Stimulated activated CD8-positive, alpha-beta memory T cell treated with anti-CD3 and anti-CD28 coated beads, Interleukin-4, amount 100 ng/mL, for 24 hours (primary cell): ENCODE results near the gene NOTCH1.

Source experiments
- DNase-seq: peaks from one replicate; pipeline ENCODE4 v3.0.0-alpha.2; 2020; ENCODE audit warnings: low read depth

Gene NOTCH1

GRCh38 chr9:136544964-136545691 is 720 bp downstream of the NOTCH1 start:
- DNase-seq: peak; percentile 55

GRCh38 chr9:136544548-136544963 is 1.3 kb downstream of the NOTCH1 start:
- DNase-seq: peak; percentile 49

GRCh38 chr9:136543830-136544547 is 1.9 kb downstream of the NOTCH1 start:
- no peak for DNase-seq

- DNase-seq: no peak
Observed at GRCh38 chr9:136543280-136543679, 2.6 kb downstream of the NOTCH1 start.

- DNase-seq: no peak
Observed at GRCh38 chr9:136542241-136543040, 3.4 kb downstream of the NOTCH1 start.

GRCh38 chr9:136541709-136542108 is 4.1 kb downstream of the NOTCH1 start:
- DNase-seq: no peak

- no peak for DNase-seq
Observed at GRCh38 chr9:136541179-136541578, 4.7 kb downstream of the NOTCH1 start.

- peak; percentile 87 for DNase-seq
Observed at GRCh38 chr9:136539427-136540421, 6.1 kb downstream of the NOTCH1 start.

GRCh38 chr9:136538599-136539426 is 7.0 kb downstream of the NOTCH1 start:
- peak; percentile 52 for DNase-seq

- no peak for DNase-seq
Observed at GRCh38 chr9:136537896-136538598, 7.8 kb downstream of the NOTCH1 start.

- DNase-seq: no peak
Observed at GRCh38 chr9:136537411-136537810, 8.4 kb downstream of the NOTCH1 start.

- DNase-seq: no peak
Observed at GRCh38 chr9:136536721-136537241, 9.1 kb downstream of the NOTCH1 start.

GRCh38 chr9:136536051-136536720 is 9.7 kb downstream of the NOTCH1 start:
- no peak for DNase-seq

GRCh38 chr9:136535070-136535469 is 10.8 kb downstream of the NOTCH1 start:
- DNase-seq: no peak

GRCh38 chr9:136534366-136534765 is 11.5 kb downstream of the NOTCH1 start:
- DNase-seq: no peak

GRCh38 chr9:136533775-136534157 is 12.1 kb downstream of the NOTCH1 start:
- DNase-seq: peak; percentile 68

GRCh38 chr9:136532799-136533774 is 12.8 kb downstream of the NOTCH1 start:
- peak; percentile 49 for DNase-seq
